ENCODE results near the gene COL5A2. TPM values are rescaled to one million over a fixed set of nuclear protein-coding genes. Genes with fewer than 3 reads are reported as not detected.
A peak's percentile ranks its signal among the peaks of the same experiment; 100 is the strongest.

COL5A2 gene
- total and polyA plus RNA-seq, 2 experiments from 2014 or later, result 252 to 974 TPM

DNA sequence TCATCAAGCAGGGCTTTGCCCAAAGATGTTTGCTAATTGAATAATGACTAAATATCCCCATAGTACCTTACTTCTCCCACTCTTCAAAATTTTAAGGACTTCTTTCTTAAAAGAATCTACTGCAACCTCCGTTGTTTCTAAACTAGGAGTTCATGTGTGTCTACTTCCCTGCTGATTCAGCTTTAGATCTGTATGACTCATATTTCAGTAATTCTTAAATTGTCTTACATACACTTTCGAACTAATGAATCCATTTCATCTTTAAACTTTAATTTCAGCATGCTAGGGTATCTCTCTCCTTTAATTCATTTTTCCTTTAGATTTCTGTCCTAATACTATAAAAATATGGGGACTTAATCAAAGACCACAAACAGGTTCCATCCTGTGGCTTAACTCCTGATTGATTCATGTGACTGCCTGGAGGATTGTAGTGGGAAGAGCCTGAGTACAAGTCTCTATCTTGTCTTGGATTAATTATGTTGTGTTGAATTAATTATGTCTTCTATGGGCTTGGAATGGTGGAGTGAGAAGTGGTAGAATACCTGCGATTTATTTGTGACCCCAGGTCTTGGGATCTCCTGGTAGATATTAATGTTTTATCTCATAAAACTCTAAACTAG lies 24.9 kb upstream of the COL5A2 start:
- in situ Hi-C loops (cut with MboI), result no loop called here
- H2AFZ ChIP-seq, result peak overlapping the region; percentile 87
- TF ChIP-seq EZH2 (IDR thresholded peaks at IDR 0.05; ENCODE audit: insufficient read depth, poor library complexity, severe bottlenecking) (no peak), EZH2phosphoT487 (IDR thresholded peaks at IDR 0.05; ENCODE audit: insufficient read depth, low read depth) (no peak)

DNA sequence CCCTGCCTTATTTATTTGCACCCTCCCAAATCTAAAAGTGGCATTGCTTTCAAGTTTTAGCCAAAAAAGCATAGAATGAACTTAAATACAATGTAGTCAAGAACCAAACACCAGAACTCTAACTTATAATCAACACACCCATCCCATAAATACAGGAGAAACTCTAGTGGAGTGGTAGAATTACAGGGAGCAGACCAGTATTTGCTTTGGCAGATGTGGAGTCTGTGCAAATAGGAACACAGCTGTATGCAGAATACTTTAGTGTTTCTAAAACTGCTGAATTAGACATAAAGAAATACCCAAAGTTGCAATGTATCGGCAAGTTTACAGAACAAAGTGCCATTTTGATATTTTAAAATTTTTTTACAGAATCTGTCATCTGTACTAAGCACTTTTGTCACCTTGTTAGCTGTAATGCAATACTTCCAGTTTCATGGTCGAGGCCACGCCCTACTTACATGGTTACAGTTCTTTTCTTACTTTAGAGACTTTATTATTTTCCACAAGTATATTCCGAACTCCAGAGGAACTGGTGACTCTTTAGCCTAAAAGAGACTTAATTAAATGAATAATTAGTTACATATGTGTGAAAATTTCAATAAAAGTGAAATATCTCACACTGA lies 23.7 kb upstream of the COL5A2 start:
- 72 to 76% methylated on average over 4 of the region's 4 CpGs for WGBS, 2 experiments (ENCODE audit: low coverage in 1 of 2, low lambda C conversion rate in 2 of 2, missing lambda C conversion rate in 2 of 2)
- Histone ChIP-seq H3K4me2 (ENCODE audit: unreplicated experiment) (no peak overlapping the region), H3F3A (ENCODE audit: insufficient read depth) (no peaks in the 10 kb centered on the region), H2AFZ (peak overlapping the region; percentile 87), H3K27me3 (replicated peaks; ENCODE audit: insufficient read depth) (no peaks in the 10 kb centered on the region), H4K20me1 (ENCODE audit: insufficient read depth) (no peaks in the 10 kb centered on the region), H3K4me1 (ENCODE audit: insufficient read depth) (peaks cover 19% of the 10 kb centered on the region), H3K27ac (peak overlapping the region; percentile 63), H3K9ac (no peak overlapping the region), H3K9me3 (ENCODE audit: low read depth) (no peaks in the 10 kb centered on the region), H3K36me3 (ENCODE audit: low read depth) (no peaks in the 10 kb centered on the region), H3K4me3 (no peak overlapping the region), H3K9me2 (ENCODE audit: insufficient read depth) (no peaks in the 10 kb centered on the region), H3K79me2 (ENCODE audit: insufficient read depth) (0 out of 2 replicates have a peak, but pooled peaks cover 4% of the 10 kb centered on the region)
- in situ Hi-C loops (cut with MboI), result no loop called here
- TF ChIP-seq EZH2phosphoT487 (IDR thresholded peaks at IDR 0.05; ENCODE audit: insufficient read depth, low read depth) (no peak), EZH2 (IDR thresholded peaks at IDR 0.05; ENCODE audit: insufficient read depth, poor library complexity, severe bottlenecking) (no peak)
- no peak for DNase-seq

More for the DNA sequence above, 24.9 kb upstream of the COL5A2 start:
- Histone ChIP-seq H3K4me1 (ENCODE audit: insufficient read depth) (peaks cover 30% of the 10 kb centered on the region), H3K36me3 (ENCODE audit: low read depth) (no peaks in the 10 kb centered on the region), H3K79me2 (ENCODE audit: insufficient read depth) (0 out of 2 replicates have a peak, but pooled peaks cover 11% of the 10 kb centered on the region), H4K20me1 (ENCODE audit: insufficient read depth) (no peaks in the 10 kb centered on the region), H3K4me3 (peak overlapping the region; percentile 60), H3K9me3 (ENCODE audit: low read depth) (no peaks in the 10 kb centered on the region), H3K27ac (peak overlapping the region; percentile 63), H3K9ac (peak overlapping the region; percentile 46), H3F3A (ENCODE audit: insufficient read depth) (peaks cover 8% of the 10 kb centered on the region; the same call in 1 of the 2 replicates), H3K9me2 (ENCODE audit: insufficient read depth) (no peaks in the 10 kb centered on the region), H3K4me2 (ENCODE audit: unreplicated experiment) (peak overlapping the region; percentile 72), H3K27me3 (replicated peaks; ENCODE audit: insufficient read depth) (no peaks in the 10 kb centered on the region)
- peak; percentile 74 for DNase-seq
- 35% methylated on average over 3 of the region's 3 CpGs for WGBS, 2 experiments (ENCODE audit: low coverage in 1 of 2, low lambda C conversion rate in 2 of 2, missing lambda C conversion rate in 2 of 2)

DNA sequence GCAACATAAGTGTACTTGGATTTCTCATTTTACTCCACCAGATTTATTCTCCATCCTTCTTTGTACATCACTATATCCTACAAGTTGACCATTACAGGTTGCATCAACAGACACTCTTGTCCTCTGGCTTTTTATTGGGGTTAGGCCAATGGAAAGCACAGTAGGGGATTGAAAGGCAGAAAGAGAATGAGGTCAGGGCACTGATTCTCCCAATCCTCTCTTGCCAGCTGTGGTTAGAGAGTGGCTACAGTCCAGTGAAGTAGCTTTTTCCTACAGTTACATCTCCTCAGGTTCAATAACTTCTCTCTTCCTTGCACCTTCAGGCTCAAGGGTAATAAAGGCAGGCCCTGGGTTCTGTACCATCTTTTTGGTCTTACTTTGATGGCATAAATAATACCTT lies 20.2 kb upstream of the COL5A2 start:
- no peaks in the 10 kb centered on the region for H3K27me3 ChIP-seq (replicated peaks; ENCODE audit: insufficient read depth)
- no peak overlapping the region for H3K4me3 ChIP-seq
- H3K4me1 ChIP-seq (ENCODE audit: insufficient read depth), result peaks cover 10% of the 10 kb centered on the region
- H3K79me2 ChIP-seq (ENCODE audit: insufficient read depth), result no peaks in the 10 kb centered on the region
- H3F3A ChIP-seq (ENCODE audit: insufficient read depth), result no peaks in the 10 kb centered on the region
- no peaks in the 10 kb centered on the region for H3K9me2 ChIP-seq (ENCODE audit: insufficient read depth)
- TF ChIP-seq EZH2 (IDR thresholded peaks at IDR 0.05; ENCODE audit: insufficient read depth, poor library complexity, severe bottlenecking), result no peak
- TF ChIP-seq EZH2phosphoT487 (IDR thresholded peaks at IDR 0.05; ENCODE audit: insufficient read depth, low read depth), result no peak
- no peak overlapping the region for H2AFZ ChIP-seq
- H3K27ac ChIP-seq, result no peak overlapping the region
- H3K4me2 ChIP-seq (ENCODE audit: unreplicated experiment), result no peak overlapping the region
- no peaks in the 10 kb centered on the region for H3K36me3 ChIP-seq (ENCODE audit: low read depth)
- no peaks in the 10 kb centered on the region for H4K20me1 ChIP-seq (ENCODE audit: insufficient read depth)
- DNase-seq, result no peak
- in situ Hi-C loops (cut with MboI), result no loop called here
- no peaks in the 10 kb centered on the region for H3K9me3 ChIP-seq (ENCODE audit: low read depth)
- no peak overlapping the region for H3K9ac ChIP-seq

DNA sequence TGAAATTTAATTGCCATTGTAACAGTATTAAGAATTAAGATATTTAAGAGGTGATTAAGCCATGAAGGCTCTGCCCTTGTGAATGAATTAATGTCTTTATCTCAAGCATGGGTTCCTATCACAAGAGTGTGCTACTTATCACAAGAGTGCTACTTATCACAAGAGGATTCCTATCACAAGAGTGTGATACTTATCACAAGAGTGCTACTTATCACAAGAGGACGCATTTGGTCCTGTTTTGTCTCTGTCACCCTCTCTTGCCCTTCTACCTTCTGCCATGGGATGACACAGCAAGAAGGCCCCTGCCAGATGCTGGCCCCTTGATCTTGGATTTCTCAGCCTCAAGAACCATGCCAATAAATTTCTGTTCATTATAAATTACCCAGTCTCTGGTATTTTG lies 13.2 kb upstream of the COL5A2 start:
- peaks cover 10% of the 10 kb centered on the region for H3F3A ChIP-seq (ENCODE audit: insufficient read depth)
- DNase-seq, result no peak
- peaks cover 13% of the 10 kb centered on the region for H3K4me1 ChIP-seq (ENCODE audit: insufficient read depth)
- no peaks in the 10 kb centered on the region for H4K20me1 ChIP-seq (ENCODE audit: insufficient read depth)
- H3K27ac ChIP-seq, result no peak overlapping the region
- no peaks in the 10 kb centered on the region for H3K79me2 ChIP-seq (ENCODE audit: insufficient read depth)
- TF ChIP-seq EZH2 (IDR thresholded peaks at IDR 0.05; ENCODE audit: insufficient read depth, poor library complexity, severe bottlenecking) (no peak), EZH2phosphoT487 (IDR thresholded peaks at IDR 0.05; ENCODE audit: insufficient read depth, low read depth) (no peak)
- no peak overlapping the region for H3K4me3 ChIP-seq
- no peaks in the 10 kb centered on the region for H3K9me3 ChIP-seq (ENCODE audit: low read depth)
- H3K27me3 ChIP-seq (replicated peaks; ENCODE audit: insufficient read depth), result no peaks in the 10 kb centered on the region
- no peak overlapping the region for H2AFZ ChIP-seq
- no peaks in the 10 kb centered on the region for H3K9me2 ChIP-seq (ENCODE audit: insufficient read depth)
- H3K4me2 ChIP-seq (ENCODE audit: unreplicated experiment), result no peak overlapping the region
- WGBS, 2 experiments (ENCODE audit: low coverage in 1 of 2, low lambda C conversion rate in 2 of 2, missing lambda C conversion rate in 2 of 2), result 88 to 96% methylated on average over 1 of the region's 1 CpG
- H3K36me3 ChIP-seq (ENCODE audit: low read depth), result no peaks in the 10 kb centered on the region
- no peak overlapping the region for H3K9ac ChIP-seq
- in situ Hi-C loops (cut with MboI), result no loop called here
